ENCODE measurements around the gene RHCG. TPM values are rescaled to one million over a fixed set of nuclear protein-coding genes. Genes with fewer than 3 reads are reported as not detected.

Gene RHCG
- total RNA-seq, 4 donors from 2014 or later, result 1.5 to 140 (median 8.4) TPM

DNA sequence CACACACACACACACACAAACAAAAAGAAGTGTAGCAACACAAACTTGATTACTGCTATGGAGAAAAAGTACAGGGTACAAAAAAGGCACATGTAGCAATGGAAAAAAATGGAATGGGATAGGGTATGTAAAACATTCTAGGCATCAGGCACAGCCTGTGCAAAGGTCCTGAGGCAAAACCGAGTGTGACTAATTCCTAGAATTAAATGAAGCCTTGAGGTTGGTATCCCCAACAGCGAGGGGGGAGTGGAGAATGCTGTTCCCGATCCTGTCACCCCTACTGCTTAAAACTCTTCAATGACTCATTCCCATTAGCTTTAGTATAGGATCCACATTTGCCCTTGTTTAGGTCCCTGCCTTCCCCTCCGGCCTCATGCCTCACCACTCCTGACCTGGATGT, 37.9 kb downstream of the RHCG start:
- H3K4me3 ChIP-seq, result no peak overlapping the region
- ATAC-seq, result no peak
- WGBS, 2 donors (ENCODE audit: low coverage in 1 of 2), result 47 to 72% methylated on average over 4 of the region's 4 CpGs
- H3K9me3 ChIP-seq, result peaks cover 0 to 15% (median 0%) of the 10 kb centered on the region in 3 donors
- no peak for TF ChIP-seq POLR2A (IDR thresholded peaks at IDR 0.05)
- TF ChIP-seq, protein P1, sequence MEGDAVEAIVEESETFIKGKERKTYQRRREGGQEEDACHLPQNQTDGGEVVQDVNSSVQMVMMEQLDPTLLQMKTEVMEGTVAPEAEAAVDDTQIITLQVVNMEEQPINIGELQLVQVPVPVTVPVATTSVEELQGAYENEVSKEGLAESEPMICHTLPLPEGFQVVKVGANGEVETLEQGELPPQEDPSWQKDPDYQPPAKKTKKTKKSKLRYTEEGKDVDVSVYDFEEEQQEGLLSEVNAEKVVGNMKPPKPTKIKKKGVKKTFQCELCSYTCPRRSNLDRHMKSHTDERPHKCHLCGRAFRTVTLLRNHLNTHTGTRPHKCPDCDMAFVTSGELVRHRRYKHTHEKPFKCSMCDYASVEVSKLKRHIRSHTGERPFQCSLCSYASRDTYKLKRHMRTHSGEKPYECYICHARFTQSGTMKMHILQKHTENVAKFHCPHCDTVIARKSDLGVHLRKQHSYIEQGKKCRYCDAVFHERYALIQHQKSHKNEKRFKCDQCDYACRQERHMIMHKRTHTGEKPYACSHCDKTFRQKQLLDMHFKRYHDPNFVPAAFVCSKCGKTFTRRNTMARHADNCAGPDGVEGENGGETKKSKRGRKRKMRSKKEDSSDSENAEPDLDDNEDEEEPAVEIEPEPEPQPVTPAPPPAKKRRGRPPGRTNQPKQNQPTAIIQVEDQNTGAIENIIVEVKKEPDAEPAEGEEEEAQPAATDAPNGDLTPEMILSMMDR (IDR thresholded peaks at IDR 0.05), result no peak
- TF ChIP-seq POLR2AphosphoS5 (IDR thresholded peaks at IDR 0.05), result no peak
- H3K27ac ChIP-seq, result no peak overlapping the region
- no peaks in the 10 kb centered on the region for H3K4me1 ChIP-seq
- peaks cover 29% of the 10 kb centered on the region for H3K27me3 ChIP-seq
- no peaks in the 10 kb centered on the region for H3K36me3 ChIP-seq

DNA sequence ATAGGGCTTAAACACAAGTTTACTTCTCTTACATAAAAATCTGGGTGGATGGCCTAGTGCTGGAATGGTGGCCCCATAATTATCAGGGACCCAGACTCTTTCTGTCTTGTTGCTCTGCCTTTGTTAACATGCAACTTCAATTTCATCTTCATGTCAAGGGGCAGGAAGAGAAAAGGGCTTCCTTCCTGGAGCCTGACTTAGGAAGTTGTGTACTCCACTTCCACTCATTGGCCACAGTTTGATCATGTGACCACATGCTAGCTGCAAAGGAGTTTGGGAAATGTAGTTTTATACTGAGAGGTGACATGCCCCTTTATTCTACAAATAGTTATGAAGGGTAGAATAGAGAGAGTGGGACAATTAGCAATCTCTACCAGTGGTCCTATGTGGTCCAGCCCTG, 39.3 kb downstream of the RHCG start:
- Histone ChIP-seq H3K9me3 (peaks cover 0 to 15% (median 0%) of the 10 kb centered on the region in 3 donors), H3K27ac (no peak overlapping the region), H3K36me3 (no peaks in the 10 kb centered on the region), H3K27me3 (peaks cover 41% of the 10 kb centered on the region), H3K4me1 (no peaks in the 10 kb centered on the region), H3K4me3 (no peak overlapping the region)
- no peak for ATAC-seq
- no peak for TF ChIP-seq POLR2AphosphoS5 (IDR thresholded peaks at IDR 0.05)
- no peak for TF ChIP-seq EP300 (IDR thresholded peaks at IDR 0.05)
- TF ChIP-seq POLR2A (IDR thresholded peaks at IDR 0.05), result no peak
- TF ChIP-seq, protein P1 (IDR thresholded peaks at IDR 0.05), result no peak

DNA sequence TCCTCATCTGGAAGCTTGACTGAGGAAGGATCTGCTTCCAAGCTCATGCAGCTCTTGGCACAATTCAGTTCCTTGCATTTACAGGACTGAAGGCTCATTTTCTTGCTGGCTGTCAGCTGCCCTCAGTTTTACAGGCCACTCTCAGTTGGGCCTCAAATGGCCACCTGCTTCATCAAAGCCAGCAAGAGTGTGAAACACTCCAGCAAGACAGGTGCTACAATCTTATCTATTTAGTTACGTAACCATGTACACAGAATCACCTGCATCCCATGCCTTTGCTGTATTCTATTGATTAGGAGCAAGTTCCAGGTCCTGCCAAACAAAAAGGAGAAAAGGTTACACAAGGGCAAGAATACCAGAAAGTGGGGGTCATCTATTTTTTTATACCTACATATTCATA, 40.8 kb downstream of the RHCG start:
- H3K4me3 ChIP-seq, result no peak overlapping the region
- H3K27ac ChIP-seq, result no peak overlapping the region
- WGBS, 2 donors (ENCODE audit: low coverage in 1 of 2), result 100% methylated on average over 1 of the region's 1 CpG
- H3K4me1 ChIP-seq, result no peaks in the 10 kb centered on the region
- H3K27me3 ChIP-seq, result peaks cover 41% of the 10 kb centered on the region
- H3K36me3 ChIP-seq, result no peaks in the 10 kb centered on the region
- TF ChIP-seq EP300 (IDR thresholded peaks at IDR 0.05), result no peak
- TF ChIP-seq POLR2AphosphoS5 (IDR thresholded peaks at IDR 0.05), result no peak
- TF ChIP-seq, protein P1 (IDR thresholded peaks at IDR 0.05), result no peak
- no peak for TF ChIP-seq POLR2A (IDR thresholded peaks at IDR 0.05)
- ATAC-seq, result no peak
- H3K9me3 ChIP-seq, result peaks cover 0 to 15% (median 0%) of the 10 kb centered on the region in 3 donors

DNA sequence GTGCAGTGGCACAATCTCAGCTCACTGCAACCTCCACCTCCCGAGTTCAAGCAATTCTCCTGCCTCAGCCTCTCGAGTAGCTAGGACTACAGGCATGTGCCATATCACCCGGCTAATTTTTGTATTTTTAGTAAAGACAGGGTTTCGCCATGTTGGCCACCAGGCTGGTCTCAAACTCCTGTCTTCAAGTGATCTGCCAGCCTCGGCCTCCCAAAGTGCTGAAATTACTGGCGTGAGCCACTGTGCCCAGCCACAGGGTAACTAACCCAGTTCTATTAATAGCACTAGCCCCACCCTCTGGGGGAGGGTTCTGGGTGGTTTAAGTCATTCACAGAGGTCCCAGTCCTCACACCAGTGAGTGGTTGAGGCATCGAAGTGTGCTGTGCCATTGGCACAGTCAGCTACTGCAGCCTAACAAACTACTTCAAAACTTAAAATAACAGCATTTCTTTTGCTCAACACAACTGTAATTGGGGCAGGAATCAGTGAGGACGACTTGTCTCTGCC, 44.0 kb downstream of the RHCG start:
- Histone ChIP-seq H3K4me1 (no peaks in the 10 kb centered on the region), H3K36me3 (no peaks in the 10 kb centered on the region), H3K27me3 (peaks cover 61% of the 10 kb centered on the region), H3K9me3 (peaks cover 0 to 13% (median 0%) of the 10 kb centered on the region in 3 donors), H3K4me3 (no peak overlapping the region), H3K27ac (no peak overlapping the region)
- ATAC-seq, result no peak
- TF ChIP-seq, protein P1 (IDR thresholded peaks at IDR 0.05), result no peak
- TF ChIP-seq POLR2A (IDR thresholded peaks at IDR 0.05) (no peak), POLR2AphosphoS5 (IDR thresholded peaks at IDR 0.05) (no peak), EP300 (IDR thresholded peaks at IDR 0.05) (no peak)
- 80 to 82% methylated on average over 2 to 6 of the region's 8 CpGs for WGBS, 2 donors (ENCODE audit: low coverage in 1 of 2)

DNA sequence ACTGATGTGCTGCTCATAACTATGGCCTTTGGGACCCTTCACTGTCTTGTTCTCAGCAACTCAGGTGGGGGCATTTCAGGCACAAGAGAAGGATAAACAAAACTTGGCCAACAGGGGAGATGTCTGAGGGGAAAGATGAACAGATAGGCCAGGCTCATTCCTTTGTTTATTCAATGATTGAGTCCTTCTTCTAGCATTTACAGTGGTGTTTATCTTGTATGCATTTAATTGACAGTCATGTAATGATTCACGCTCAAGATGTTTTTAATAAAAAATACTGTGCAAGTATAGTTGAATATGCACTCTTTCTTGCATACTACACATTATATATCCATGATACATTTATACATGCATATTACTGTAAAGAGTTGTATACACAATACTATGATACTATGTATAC, 44.5 kb downstream of the RHCG start:
- 38 to 67% methylated on average over 1 of the region's 1 CpG for WGBS, 2 donors (ENCODE audit: low coverage in 1 of 2)
- TF ChIP-seq POLR2A (IDR thresholded peaks at IDR 0.05), result no peak
- TF ChIP-seq POLR2AphosphoS5 (IDR thresholded peaks at IDR 0.05), result no peak
- no peak for TF ChIP-seq EP300 (IDR thresholded peaks at IDR 0.05)
- TF ChIP-seq, protein P1 (IDR thresholded peaks at IDR 0.05), result no peak
- H3K27me3 ChIP-seq, result peaks cover 67% of the 10 kb centered on the region
- H3K36me3 ChIP-seq, result no peaks in the 10 kb centered on the region
- no peaks in the 10 kb centered on the region for H3K4me1 ChIP-seq
- no peak overlapping the region for H3K27ac ChIP-seq
- ATAC-seq, result no peak
- H3K9me3 ChIP-seq, result peaks cover 0 to 7% (median 0%) of the 10 kb centered on the region in 3 donors
- H3K4me3 ChIP-seq, result no peak overlapping the region
